PC-9 (cell line): ENCODE data around the gene CT47C1. TPM values are rescaled to one million over a fixed set of nuclear protein-coding genes. Genes with fewer than 3 reads are reported as not detected.

Experiments
- BruUV-seq: library from RNA; stranded (reverse); fragments of 400-500 nt; replicated peaks from 2 replicates; lab custom pipeline; 2021; lab: Mats Ljungman, UMichigan
- CTCF ChIA-PET: fragments of 300-600 bp; sonication (Branson Sonifier 250); formaldehyde crosslinking; loops from one replicate; lab custom pipeline; 2022; ENCODE audit warnings: antibody characterized with exemption; lab: Charles Lee
- POLR2A ChIA-PET: fragments of 300-600 bp; sonication (Branson Sonifier 250); formaldehyde crosslinking; loops from one replicate; lab custom pipeline; 2022; ENCODE audit warnings: antibody characterized with exemption; ENCODE audit not compliant: unreplicated experiment; lab: Charles Lee
- DNase-seq, 2 experiments: peaks; one replicate each; pipeline versions ENCODE4 v3.0.0 to v3.0.0-alpha.2; 2015 to 2022; ENCODE audit warnings: mixed read lengths in 1 of 2
- H2AFZ ChIP-seq: fragments of 200-600 bp; sonication (generic); 2 replicates; pipeline ENCODE4 v1.8.1; 2017; ENCODE audit warnings: antibody characterized with exemption
- H3F3A ChIP-seq: fragments of 200-600 bp; sonication (generic); 2 replicates; pipeline ENCODE4 v1.8.1; 2017; ENCODE audit warnings: antibody characterized with exemption, mild to moderate bottlenecking, low read depth; ENCODE audit not compliant: insufficient read depth
- H3K27ac ChIP-seq: fragments of 200-600 bp; sonication (generic); 2 replicates; pipeline ENCODE4 v1.6.1; 2016; ENCODE audit warnings: mixed run types
- H3K27me3 ChIP-seq: fragments of 200-600 bp; sonication (generic); 2 replicates; pipeline ENCODE4 v1.6.1; 2016; ENCODE audit warnings: low read depth, mixed run types; ENCODE audit not compliant: insufficient read depth
- H3K36me3 ChIP-seq: fragments of 200-600 bp; sonication (generic); 2 replicates; pipeline ENCODE4 v1.6.1; 2016; ENCODE audit warnings: low read depth, mixed run types
- H3K4me1 ChIP-seq: fragments of 200-600 bp; sonication (generic); replicated peaks from 2 replicates; pipeline ENCODE4 v1.6.1; 2016; ENCODE audit warnings: mixed run types; ENCODE audit not compliant: insufficient read depth
- H3K4me2 ChIP-seq: fragments of 200-600 bp; sonication (generic); 2 replicates; pipeline ENCODE4 v1.6.1; 2017; ENCODE audit warnings: mixed run types
- H3K4me3 ChIP-seq: fragments of 200-600 bp; sonication (generic); 2 replicates; pipeline ENCODE4 v1.6.1; 2016; ENCODE audit warnings: mixed run types
- H3K79me2 ChIP-seq: fragments of 200-600 bp; sonication (generic); 2 replicates; pipeline ENCODE4 v1.6.1; 2017; ENCODE audit warnings: low read depth, mixed run types
- H3K9me2 ChIP-seq: fragments of 200-600 bp; sonication (generic); 2 replicates; pipeline ENCODE4 v1.8.1; 2017; ENCODE audit warnings: mild to moderate bottlenecking; ENCODE audit not compliant: insufficient read depth
- H3K9me3 ChIP-seq: fragments of 200-600 bp; sonication (generic); 2 replicates; pipeline ENCODE4 v1.8.1; 2016; ENCODE audit warnings: low read depth; ENCODE audit not compliant: insufficient read depth
- H4K20me1 ChIP-seq: fragments of 200-600 bp; sonication (generic); 2 replicates; pipeline ENCODE4 v1.8.1; 2017; ENCODE audit not compliant: insufficient read depth
- CTCF ChIP-seq: fragments of 200-600 bp; sonication (generic); conservative IDR thresholded peaks from 2 replicates; pipeline ENCODE4 v1.6.1; 2017; ENCODE audit warnings: mixed run types, antibody characterized with exemption, mild to moderate bottlenecking, moderate library complexity
- EZH2 ChIP-seq: fragments of 200-600 bp; sonication (generic); IDR thresholded peaks from 2 replicates; pipeline ENCODE4 v1.8.0; 2017; ENCODE audit warnings: antibody characterized with exemption, low read depth
- intact Hi-C: fragments of 100-400 bp; cut with micrococcal nuclease; formaldehyde crosslinking; loops from one replicate; pipeline ENCODE4 v1.10.0; 2022; ENCODE audit not compliant: unreplicated experiment
- total RNA-seq: library from RNA; stranded (reverse); gene quantifications from 2 replicates; pipeline ENCODE4 v1.2.3, GENCODE V29; 2021

Gene CT47C1
- total RNA-seq, 1 experiment from 2014 or later: not detected

GRCh38 chrX:119069128-119069527, 3.7 kb upstream of the CT47C1 start:
- Histone ChIP-seq H3K4me2 (no peak overlapping the region), H3K27me3 (peaks cover 5% of the 10 kb centered on the region; the same call in 1 of the 2 replicates), H3K9me2 (no peaks in the 10 kb centered on the region), H3K4me1 (no peaks in the 10 kb centered on the region), H3K4me3 (no peak overlapping the region), H3K36me3 (no peaks in the 10 kb centered on the region), H3F3A (no peaks in the 10 kb centered on the region), H2AFZ (no peak overlapping the region), H3K9me3 (no peaks in the 10 kb centered on the region), H4K20me1 (no peaks in the 10 kb centered on the region), H3K79me2 (no peaks in the 10 kb centered on the region), H3K27ac (no peak overlapping the region)
- POLR2A ChIA-PET: no interaction called here
- TF ChIP-seq EZH2 (no peak), CTCF (no peak)
- CTCF ChIA-PET: no interaction called here
- BruUV-seq: no TSS peak
- intact Hi-C loops: loop anchor here (10.0 kb wide), 1 partner anchor 614 kb away; no protein-coding TSS in a partner anchor
- no peak for DNase-seq

- Histone ChIP-seq H3K27me3 (peaks cover 5% of the 10 kb centered on the region; the same call in 1 of the 2 replicates), H2AFZ (no peak overlapping the region), H4K20me1 (no peaks in the 10 kb centered on the region), H3K9me2 (no peaks in the 10 kb centered on the region), H3K9me3 (no peaks in the 10 kb centered on the region), H3K27ac (no peak overlapping the region), H3K79me2 (no peaks in the 10 kb centered on the region), H3K4me2 (no peak overlapping the region), H3K4me3 (no peak overlapping the region), H3K36me3 (no peaks in the 10 kb centered on the region), H3K4me1 (no peaks in the 10 kb centered on the region), H3F3A (no peaks in the 10 kb centered on the region)
- ChIA-PET CTCF (no interaction called here), POLR2A (no interaction called here)
- no TSS peak for BruUV-seq
- intact Hi-C loops: loop anchor here (10.0 kb wide), 1 partner anchor 615 kb away; no protein-coding TSS in a partner anchor
- no peak for TF ChIP-seq CTCF
- no peak for TF ChIP-seq EZH2
- DNase-seq: no peak
Measured at GRCh38 chrX:119069762-119070161, 3.0 kb upstream of the CT47C1 start.

GRCh38 chrX:119071381-119071780, 1.4 kb upstream of the CT47C1 start:
- Histone ChIP-seq H3K27me3 (peaks cover 5% of the 10 kb centered on the region; the same call in 1 of the 2 replicates), H3F3A (no peaks in the 10 kb centered on the region), H3K4me1 (no peaks in the 10 kb centered on the region), H3K9me3 (no peaks in the 10 kb centered on the region), H4K20me1 (no peaks in the 10 kb centered on the region), H3K4me3 (no peak overlapping the region), H3K79me2 (no peaks in the 10 kb centered on the region), H3K36me3 (no peaks in the 10 kb centered on the region), H3K27ac (no peak overlapping the region), H2AFZ (no peak overlapping the region), H3K9me2 (no peaks in the 10 kb centered on the region), H3K4me2 (no peak overlapping the region)
- BruUV-seq: no TSS peak
- intact Hi-C loops: no loop called here
- CTCF ChIA-PET: interaction anchor here (0.6 to 1.1 kb wide), 2 partner anchors 10 to 232 kb away, joined by 3 to 6 read pairs; no protein-coding TSS in a partner anchor
- POLR2A ChIA-PET: no interaction called here
- no peak for DNase-seq
- TF ChIP-seq CTCF (no peak), EZH2 (no peak)
